HG02798 (cell line): ENCODE measurements around the gene ADAMTS7.
"Not testable (repeated sequence)": the region's sequence is repeated elsewhere in the genome, so short reads cannot be mapped to it uniquely, and the experiment has no call there.

Experiments
- ATAC-seq: cut with Tn5 transposase; IDR thresholded peaks from one replicate; pipeline ENCODE4 v1.9.1; 2021; ENCODE audit warnings: mild to moderate bottlenecking; ENCODE audit not compliant: unreplicated experiment, poor library complexity

Gene ADAMTS7

GRCh38 chr15:78727561-78727960 is 83.7 kb downstream of the ADAMTS7 start:
- no peak for ATAC-seq

- no peak for ATAC-seq
Measured at GRCh38 chr15:78726870-78727551, 84.3 kb downstream of the ADAMTS7 start.

DNA sequence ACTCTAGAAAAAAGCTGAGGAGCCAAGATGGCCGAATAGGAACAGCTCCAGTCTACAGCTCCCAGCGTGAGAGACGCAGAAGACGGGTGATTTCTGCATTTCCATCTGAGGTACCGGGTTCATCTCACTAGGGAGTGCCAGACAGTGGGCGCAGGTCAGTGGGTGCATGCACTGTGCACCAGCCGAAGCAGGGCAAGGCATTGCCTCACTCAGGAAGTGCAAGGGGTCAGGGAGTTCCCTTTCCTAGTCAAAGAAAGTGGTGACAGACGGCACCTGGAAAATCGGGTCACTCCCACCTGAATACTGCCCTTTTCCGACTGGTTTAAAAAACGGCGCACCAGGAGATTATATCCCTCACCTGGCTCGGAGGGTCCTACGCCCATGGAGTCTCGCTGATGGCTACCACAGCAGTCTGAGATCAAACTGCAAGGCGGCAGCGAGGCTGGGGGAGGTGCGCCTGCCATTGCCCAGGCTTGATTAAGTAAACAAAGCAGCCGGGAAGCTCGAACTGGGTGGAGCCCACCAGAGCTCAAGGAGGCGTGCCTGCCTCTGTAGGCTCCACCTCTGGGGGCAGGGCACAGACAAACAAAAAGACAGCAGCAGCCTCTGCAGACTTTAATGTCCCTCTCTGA is 91.3 kb downstream of the ADAMTS7 start:
- ATAC-seq, result not testable (repeated sequence)

GRCh38 chr15:78718837-78719236 is 92.4 kb downstream of the ADAMTS7 start:
- no peak for ATAC-seq

- ATAC-seq, result no peak
Measured at GRCh38 chr15:78717956-78718656, 93.2 kb downstream of the ADAMTS7 start.

- ATAC-seq, result no peak
Measured at GRCh38 chr15:78716651-78717050, 94.6 kb downstream of the ADAMTS7 start.

DNA sequence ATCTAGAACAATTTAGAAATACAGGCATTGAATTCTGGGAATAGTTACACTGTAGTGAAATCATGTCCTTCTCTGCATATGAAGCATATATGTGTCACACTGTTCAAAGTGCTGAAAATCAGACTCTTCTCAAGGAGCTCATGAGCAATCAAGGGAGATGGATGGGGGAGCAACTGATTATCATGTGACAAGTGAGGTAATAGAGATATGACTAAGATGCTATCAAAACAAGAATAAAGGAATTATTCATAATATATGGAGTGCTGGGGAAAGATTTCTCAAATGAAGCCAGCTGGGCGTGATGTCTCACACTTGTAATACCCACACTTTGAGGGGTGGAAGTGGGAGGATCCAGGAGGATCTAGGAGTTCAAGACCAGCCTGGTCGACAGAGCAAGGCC is 95.3 kb downstream of the ADAMTS7 start:
- ATAC-seq, result no peak

- ATAC-seq, result no peak
Measured at GRCh38 chr15:78715434-78715833, 95.8 kb downstream of the ADAMTS7 start.

GRCh38 chr15:78714890-78715289 is 96.4 kb downstream of the ADAMTS7 start:
- ATAC-seq, result no peak

- ATAC-seq, result no peak
Measured at GRCh38 chr15:78712797-78713515, 98.3 kb downstream of the ADAMTS7 start.

GRCh38 chr15:78711638-78712037 is 99.6 kb downstream of the ADAMTS7 start:
- ATAC-seq, result no peak

- peak; percentile 67 for ATAC-seq
Measured at GRCh38 chr15:78709263-78709882, 101.9 kb downstream of the ADAMTS7 start.
